Measurements from ENCODE around the gene MAS1.
A peak's percentile ranks its signal among the peaks of the same experiment; 100 is the strongest.

MAS1 gene

DNA sequence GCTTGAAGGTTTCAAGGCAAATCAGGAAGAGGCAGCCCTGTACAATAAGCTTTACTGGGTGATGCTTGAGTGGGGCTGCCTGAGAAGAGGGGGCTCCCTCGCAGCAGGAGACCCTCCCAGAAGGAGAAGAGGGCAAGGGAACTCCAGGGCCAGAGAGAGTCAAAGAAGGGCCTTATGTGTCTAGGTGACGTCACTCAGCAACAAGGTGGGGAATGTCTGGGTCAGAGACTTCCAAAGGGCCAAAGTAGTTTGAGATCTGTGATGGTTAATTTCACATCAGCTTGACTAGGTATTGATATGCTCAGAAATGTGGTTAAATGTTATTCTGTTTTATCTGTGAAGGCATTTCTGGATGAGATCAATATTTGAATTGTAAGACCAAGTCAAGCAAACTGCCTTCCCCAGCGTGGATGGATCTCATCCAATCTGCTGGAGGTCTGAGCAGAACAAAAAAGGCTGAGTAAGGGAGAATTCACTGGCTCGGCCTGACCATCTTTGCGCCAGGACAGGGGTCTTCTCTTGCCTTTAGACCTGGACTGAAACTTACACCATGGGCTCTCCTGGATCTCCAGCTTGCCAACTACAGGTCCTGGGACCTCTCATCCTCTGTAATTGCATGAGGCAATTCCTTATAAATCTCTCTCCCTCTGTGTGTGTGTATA is 35.9 kb downstream of the MAS1 start:
- no peak for TF ChIP-seq POLR2A (IDR thresholded peaks at IDR 0.05; ENCODE audit: low read depth, low read length)
- TF ChIP-seq TAF1 (IDR thresholded peaks at IDR 0.05; ENCODE audit: borderline replicate concordance, low read depth, low read length), result no peak
- TF ChIP-seq POLR2AphosphoS5 (IDR thresholded peaks at IDR 0.05; ENCODE audit: low read depth, low read length), result no peak
- FAIRE-seq (no peak), DNase-seq (ENCODE audit: insufficient read length) (no peak)

- no peak for DNase-seq (ENCODE audit: insufficient read length)
- no peak for FAIRE-seq
- TF ChIP-seq TAF1 (IDR thresholded peaks at IDR 0.05; ENCODE audit: borderline replicate concordance, low read depth, low read length) (no peak), POLR2A (IDR thresholded peaks at IDR 0.05; ENCODE audit: low read depth, low read length) (no peak), POLR2AphosphoS5 (IDR thresholded peaks at IDR 0.05; ENCODE audit: low read depth, low read length) (no peak)
Measured at GRCh38 chr6:159929819-159930218, 39.0 kb downstream of the MAS1 start.

DNA sequence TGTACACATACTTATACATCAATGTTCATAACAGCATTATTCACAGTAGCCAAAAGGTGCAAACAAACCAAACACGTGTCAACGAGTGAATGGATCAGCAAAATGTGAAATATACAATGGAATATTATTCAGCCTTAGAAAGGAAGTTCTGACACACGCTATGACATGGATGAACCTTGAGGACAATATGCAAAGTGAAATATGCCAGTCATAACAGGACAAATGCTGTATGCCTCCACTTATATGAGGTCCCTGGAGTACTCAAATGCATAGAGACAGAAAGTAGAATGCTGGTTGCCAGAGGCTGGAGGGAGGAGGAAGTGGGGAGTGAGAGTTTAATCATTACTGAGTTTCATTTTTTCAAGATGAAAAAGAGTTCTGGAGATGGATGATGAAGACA is 40.3 kb downstream of the MAS1 start:
- no peak for TF ChIP-seq POLR2AphosphoS5 (IDR thresholded peaks at IDR 0.05; ENCODE audit: low read depth, low read length)
- TF ChIP-seq TAF1 (IDR thresholded peaks at IDR 0.05; ENCODE audit: borderline replicate concordance, low read depth, low read length), result no peak
- no peak for DNase-seq (ENCODE audit: insufficient read length)
- peak; percentile 93 for FAIRE-seq

- peak; percentile 40 for FAIRE-seq
- TF ChIP-seq POLR2AphosphoS5 (IDR thresholded peaks at IDR 0.05; ENCODE audit: low read depth, low read length) (no peak), TAF1 (IDR thresholded peaks at IDR 0.05; ENCODE audit: borderline replicate concordance, low read depth, low read length) (no peak), POLR2A (IDR thresholded peaks at IDR 0.05; ENCODE audit: low read depth, low read length) (no peak)
- no peak for DNase-seq (ENCODE audit: insufficient read length)
Measured at GRCh38 chr6:159931846-159932245, 41.1 kb downstream of the MAS1 start.

DNA sequence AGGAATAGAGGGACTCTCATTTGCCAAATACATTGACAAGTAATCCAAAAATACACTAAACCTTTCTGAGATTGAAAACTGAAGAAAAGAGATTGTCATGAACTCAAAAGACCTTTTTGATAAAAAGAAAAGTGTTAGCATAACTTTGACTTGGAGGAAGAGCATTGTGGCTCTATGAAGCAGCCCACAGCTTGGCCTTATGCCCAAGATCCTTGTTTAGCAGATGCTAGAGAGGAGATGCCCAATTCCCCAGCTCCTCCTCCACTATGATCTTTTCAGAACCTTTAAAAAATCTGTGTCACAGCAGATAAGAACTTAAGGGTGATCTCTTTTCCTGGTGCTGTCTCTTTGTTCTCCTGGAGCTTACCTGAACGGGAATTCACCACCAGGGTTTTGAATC is 42.3 kb downstream of the MAS1 start:
- TF ChIP-seq TAF1 (IDR thresholded peaks at IDR 0.05; ENCODE audit: borderline replicate concordance, low read depth, low read length), result no peak
- TF ChIP-seq POLR2A (IDR thresholded peaks at IDR 0.05; ENCODE audit: low read depth, low read length), result no peak
- TF ChIP-seq POLR2AphosphoS5 (IDR thresholded peaks at IDR 0.05; ENCODE audit: low read depth, low read length), result no peak
- FAIRE-seq (no peak), DNase-seq (ENCODE audit: insufficient read length) (no peak)

DNA sequence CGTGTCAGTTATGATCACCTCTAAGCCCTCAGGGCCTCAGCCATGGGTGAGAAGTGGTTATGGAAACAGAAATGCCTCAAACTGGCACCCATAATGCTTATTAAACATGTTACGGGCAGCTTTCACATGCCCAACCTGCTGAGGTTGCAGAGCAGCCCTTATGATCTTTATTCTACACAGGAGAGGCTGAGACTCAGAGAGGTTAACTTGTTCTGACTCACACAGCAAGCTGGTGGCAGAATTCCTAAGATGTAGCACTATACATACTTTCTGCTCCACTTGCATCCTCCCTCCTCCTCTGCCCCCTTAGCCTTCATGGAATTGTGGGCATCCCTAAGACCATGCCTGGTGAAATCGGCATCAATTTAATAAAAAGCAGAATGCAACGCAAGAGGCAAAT is 43.4 kb downstream of the MAS1 start:
- no peak for DNase-seq (ENCODE audit: insufficient read length)
- FAIRE-seq, result no peak
- TF ChIP-seq POLR2AphosphoS5 (IDR thresholded peaks at IDR 0.05; ENCODE audit: low read depth, low read length), result no peak
- no peak for TF ChIP-seq POLR2A (IDR thresholded peaks at IDR 0.05; ENCODE audit: low read depth, low read length)
- TF ChIP-seq TAF1 (IDR thresholded peaks at IDR 0.05; ENCODE audit: borderline replicate concordance, low read depth, low read length), result no peak

GRCh38 chr6:159935065-159935464 is 44.3 kb downstream of the MAS1 start:
- DNase-seq (ENCODE audit: insufficient read length) (no peak), FAIRE-seq (no peak)
- TF ChIP-seq TAF1 (IDR thresholded peaks at IDR 0.05; ENCODE audit: borderline replicate concordance, low read depth, low read length), result no peak

GRCh38 chr6:159935633-159936032 is 44.8 kb downstream of the MAS1 start:
- DNase-seq (ENCODE audit: insufficient read length) (no peak), FAIRE-seq (no peak)
- TF ChIP-seq TAF1 (IDR thresholded peaks at IDR 0.05; ENCODE audit: borderline replicate concordance, low read depth, low read length), result no peak
- TF ChIP-seq POLR2A (IDR thresholded peaks at IDR 0.05; ENCODE audit: low read depth, low read length), result no peak
- TF ChIP-seq POLR2AphosphoS5 (IDR thresholded peaks at IDR 0.05; ENCODE audit: low read depth, low read length), result no peak

GRCh38 chr6:159939591-159940016 is 48.8 kb downstream of the MAS1 start:
- FAIRE-seq (no peak), DNase-seq (ENCODE audit: insufficient read length) (no peak)
- TF ChIP-seq POLR2AphosphoS5 (IDR thresholded peaks at IDR 0.05; ENCODE audit: low read depth, low read length) (no peak), TAF1 (IDR thresholded peaks at IDR 0.05; ENCODE audit: borderline replicate concordance, low read depth, low read length) (no peak), POLR2A (IDR thresholded peaks at IDR 0.05; ENCODE audit: low read depth, low read length) (no peak)

Measured in GM12892 (cell line).